ENCODE measurements around the gene AQP11.

DNA sequence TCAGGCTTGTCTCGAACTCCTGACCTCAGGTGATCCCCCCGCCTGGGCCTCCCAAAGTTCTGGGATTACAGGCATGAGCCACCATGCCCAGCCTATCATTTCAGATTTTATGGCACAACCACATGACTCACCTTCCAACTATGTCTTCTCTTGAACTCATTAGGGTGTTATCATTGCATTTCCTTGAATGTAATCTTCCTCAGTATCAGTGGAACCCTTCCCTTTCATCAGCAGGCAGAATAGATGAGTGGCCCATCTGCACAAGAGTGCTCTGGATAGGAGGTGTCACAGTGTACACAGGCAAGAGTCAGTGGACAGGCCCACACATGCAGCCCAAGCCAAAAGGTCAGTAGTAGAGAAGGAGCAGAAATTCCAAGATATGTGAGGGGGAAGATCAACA, 29.1 kb upstream of the AQP11 start:
- TF ChIP-seq, protein P1, sequence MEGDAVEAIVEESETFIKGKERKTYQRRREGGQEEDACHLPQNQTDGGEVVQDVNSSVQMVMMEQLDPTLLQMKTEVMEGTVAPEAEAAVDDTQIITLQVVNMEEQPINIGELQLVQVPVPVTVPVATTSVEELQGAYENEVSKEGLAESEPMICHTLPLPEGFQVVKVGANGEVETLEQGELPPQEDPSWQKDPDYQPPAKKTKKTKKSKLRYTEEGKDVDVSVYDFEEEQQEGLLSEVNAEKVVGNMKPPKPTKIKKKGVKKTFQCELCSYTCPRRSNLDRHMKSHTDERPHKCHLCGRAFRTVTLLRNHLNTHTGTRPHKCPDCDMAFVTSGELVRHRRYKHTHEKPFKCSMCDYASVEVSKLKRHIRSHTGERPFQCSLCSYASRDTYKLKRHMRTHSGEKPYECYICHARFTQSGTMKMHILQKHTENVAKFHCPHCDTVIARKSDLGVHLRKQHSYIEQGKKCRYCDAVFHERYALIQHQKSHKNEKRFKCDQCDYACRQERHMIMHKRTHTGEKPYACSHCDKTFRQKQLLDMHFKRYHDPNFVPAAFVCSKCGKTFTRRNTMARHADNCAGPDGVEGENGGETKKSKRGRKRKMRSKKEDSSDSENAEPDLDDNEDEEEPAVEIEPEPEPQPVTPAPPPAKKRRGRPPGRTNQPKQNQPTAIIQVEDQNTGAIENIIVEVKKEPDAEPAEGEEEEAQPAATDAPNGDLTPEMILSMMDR (IDR thresholded peaks at IDR 0.05; ENCODE audit: low read depth, low read length) = no peak
- TF ChIP-seq, protein P2, sequence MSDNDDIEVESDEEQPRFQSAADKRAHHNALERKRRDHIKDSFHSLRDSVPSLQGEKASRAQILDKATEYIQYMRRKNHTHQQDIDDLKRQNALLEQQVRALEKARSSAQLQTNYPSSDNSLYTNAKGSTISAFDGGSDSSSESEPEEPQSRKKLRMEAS (IDR thresholded peaks at IDR 0.05; ENCODE audit: low read depth, low read length) = no peak
